Activated naive CD8-positive, alpha-beta T cell (primary cell): ENCODE results near the gene SART1.

Source experiments
- H3K27ac Mint-ChIP-seq: one replicate; pipeline ENCODE4 v1.8.0; 2021; ENCODE audit warnings: mixed read lengths
- H3K27me3 Mint-ChIP-seq: one replicate; pipeline ENCODE4 v1.8.0; 2021; ENCODE audit warnings: mixed read lengths
- H3K36me3 Mint-ChIP-seq: one replicate; pipeline ENCODE4 v1.8.0; 2021; ENCODE audit warnings: mixed read lengths
- H3K4me1 Mint-ChIP-seq: one replicate; pipeline ENCODE4 v1.8.0; 2021; ENCODE audit warnings: low read depth, mixed read lengths
- H3K4me3 Mint-ChIP-seq: one replicate; pipeline ENCODE4 v1.8.0; 2021; ENCODE audit warnings: mild to moderate bottlenecking, mixed read lengths
- H3K9me3 Mint-ChIP-seq: one replicate; pipeline ENCODE4 v1.8.0; 2021; ENCODE audit warnings: low read depth, mixed read lengths

SART1 gene

GRCh38 chr11:66011239-66011784 is 49.8 kb downstream of the SART1 start:
- H3K4me1 Mint-ChIP-seq = peaks cover 6% of the 10 kb centered on the region
- H3K36me3 Mint-ChIP-seq = no peaks in the 10 kb centered on the region
- no peaks in the 10 kb centered on the region for H3K9me3 Mint-ChIP-seq
- H3K4me3 Mint-ChIP-seq = no peak overlapping the region
- no peak overlapping the region for H3K27ac Mint-ChIP-seq
- H3K27me3 Mint-ChIP-seq = peaks cover 2% of the 10 kb centered on the region

- Mint-ChIP-seq H3K27ac (no peak within 1 kb of the TSS), H3K27me3 (peaks cover 2% of the 10 kb centered on the region), H3K4me3 (no peak within 1 kb of the TSS), H3K36me3 (no peaks in the 10 kb centered on the region), H3K9me3 (no peaks in the 10 kb centered on the region), H3K4me1 (peaks cover 6% of the 10 kb centered on the region)
These were observed 50.3 kb downstream of the SART1 start, which contains the start of gene CST6 for GRCh38 chr11:66011785-66012303. Gene CST6 (plus strand): TSS chr11:66012008. CDS start chr11:66012045, 37 bp downstream.

GRCh38 chr11:66012371-66012945 is 50.9 kb downstream of the SART1 start:
- Mint-ChIP-seq H3K4me3 (no peak overlapping the region), H3K27ac (no peak overlapping the region), H3K9me3 (no peaks in the 10 kb centered on the region), H3K36me3 (no peaks in the 10 kb centered on the region), H3K4me1 (peaks cover 9% of the 10 kb centered on the region), H3K27me3 (peaks cover 2% of the 10 kb centered on the region)

- no peaks in the 10 kb centered on the region for H3K9me3 Mint-ChIP-seq
- peaks cover 2% of the 10 kb centered on the region for H3K27me3 Mint-ChIP-seq
- H3K36me3 Mint-ChIP-seq = no peaks in the 10 kb centered on the region
- H3K4me3 Mint-ChIP-seq = no peak overlapping the region
- no peak overlapping the region for H3K27ac Mint-ChIP-seq
- H3K4me1 Mint-ChIP-seq = peaks cover 10% of the 10 kb centered on the region
These were observed 51.6 kb downstream of the SART1 start for GRCh38 chr11:66012946-66013761.

- Mint-ChIP-seq H3K4me1 (peaks cover 9% of the 10 kb centered on the region), H3K27ac (no peak overlapping the region), H3K27me3 (peaks cover 2% of the 10 kb centered on the region), H3K9me3 (no peaks in the 10 kb centered on the region), H3K36me3 (no peaks in the 10 kb centered on the region), H3K4me3 (no peak overlapping the region)
These were observed 52.2 kb downstream of the SART1 start for GRCh38 chr11:66013762-66014100.

GRCh38 chr11:66014804-66015453 is 53.4 kb downstream of the SART1 start:
- no peaks in the 10 kb centered on the region for H3K36me3 Mint-ChIP-seq
- H3K27ac Mint-ChIP-seq = no peak overlapping the region
- H3K9me3 Mint-ChIP-seq = no peaks in the 10 kb centered on the region
- peaks cover 9% of the 10 kb centered on the region for H3K4me1 Mint-ChIP-seq
- H3K27me3 Mint-ChIP-seq = peaks cover 2% of the 10 kb centered on the region
- no peak overlapping the region for H3K4me3 Mint-ChIP-seq

- Mint-ChIP-seq H3K9me3 (no peaks in the 10 kb centered on the region), H3K4me1 (peaks cover 7% of the 10 kb centered on the region), H3K27ac (no peak overlapping the region), H3K27me3 (peaks cover 2% of the 10 kb centered on the region), H3K4me3 (no peak overlapping the region), H3K36me3 (no peaks in the 10 kb centered on the region)
These were observed 53.9 kb downstream of the SART1 start for GRCh38 chr11:66015454-66015881.

- Mint-ChIP-seq H3K9me3 (no peaks in the 10 kb centered on the region), H3K27me3 (peaks cover 2% of the 10 kb centered on the region), H3K4me3 (no peak overlapping the region), H3K36me3 (no peaks in the 10 kb centered on the region), H3K4me1 (peaks cover 8% of the 10 kb centered on the region), H3K27ac (no peak overlapping the region)
These were observed 54.6 kb downstream of the SART1 start for GRCh38 chr11:66015936-66016792.

GRCh38 chr11:66016793-66017177 is 55.3 kb downstream of the SART1 start:
- Mint-ChIP-seq H3K9me3 (no peaks in the 10 kb centered on the region), H3K27ac (no peak overlapping the region), H3K27me3 (peaks cover 2% of the 10 kb centered on the region), H3K36me3 (no peaks in the 10 kb centered on the region), H3K4me3 (no peak overlapping the region), H3K4me1 (peaks cover 10% of the 10 kb centered on the region)

- Mint-ChIP-seq H3K27me3 (peaks cover 2% of the 10 kb centered on the region), H3K4me3 (no peak overlapping the region), H3K27ac (no peak overlapping the region)
These were observed 55.8 kb downstream of the SART1 start for GRCh38 chr11:66017321-66017720.

GRCh38 chr11:66020212-66020611 is 58.7 kb downstream of the SART1 start:
- H3K9me3 Mint-ChIP-seq = no peaks in the 10 kb centered on the region
- no peaks in the 10 kb centered on the region for H3K27me3 Mint-ChIP-seq
- H3K36me3 Mint-ChIP-seq = no peaks in the 10 kb centered on the region
- H3K27ac Mint-ChIP-seq = no peak overlapping the region
- peaks cover 14% of the 10 kb centered on the region for H3K4me1 Mint-ChIP-seq
- H3K4me3 Mint-ChIP-seq = no peak overlapping the region

More at GRCh38 chr11:66017321-66017720, 55.8 kb downstream of the SART1 start:
- H3K36me3 Mint-ChIP-seq = no peaks in the 10 kb centered on the region
- H3K9me3 Mint-ChIP-seq = no peaks in the 10 kb centered on the region
- H3K4me1 Mint-ChIP-seq = peaks cover 10% of the 10 kb centered on the region

- no peaks in the 10 kb centered on the region for H3K27me3 Mint-ChIP-seq
These were observed 59.3 kb downstream of the SART1 start for GRCh38 chr11:66020618-66021357.

GRCh38 chr11:66022401-66023185 is 61.1 kb downstream of the SART1 start:
- Mint-ChIP-seq H3K4me3 (peak overlapping the region; percentile 44), H3K36me3 (no peaks in the 10 kb centered on the region), H3K4me1 (peaks cover 10% of the 10 kb centered on the region), H3K27ac (peak overlapping the region; percentile 50), H3K27me3 (no peaks in the 10 kb centered on the region), H3K9me3 (no peaks in the 10 kb centered on the region)

More at GRCh38 chr11:66020618-66021357, 59.3 kb downstream of the SART1 start:
- Mint-ChIP-seq H3K4me3 (no peak overlapping the region), H3K9me3 (no peaks in the 10 kb centered on the region), H3K36me3 (no peaks in the 10 kb centered on the region), H3K27ac (no peak overlapping the region), H3K4me1 (peaks cover 14% of the 10 kb centered on the region)
